Activated T-helper 1 cell treated with Interleukin-2 at 50 U/mL for 16 hours (primary cell): ENCODE measurements around the gene NSD2.
A peak's percentile ranks its signal among the peaks of the same experiment; 100 is the strongest.
"Not testable (repeated sequence)": the region's sequence is repeated elsewhere in the genome, so short reads cannot be mapped to it uniquely, and the experiment has no call there.

ENCODE experiments used
- DNase-seq: peaks from one replicate; pipeline ENCODE4 v3.0.0-alpha.2; 2020; ENCODE audit warnings: low read depth

The NSD2 gene

GRCh38 chr4:1870578-1871443 is at the start of gene NSD2:
Gene NSD2 (plus strand): TSS chr4:1871393. CDS start chr4:1900655, 29,262 bp downstream.
- peak; percentile 87 for DNase-seq

- no peak for DNase-seq
These were observed 49.3 kb upstream of the NSD2 start for GRCh38 chr4:1821679-1822567.

- no peak for DNase-seq
These were observed 48.3 kb upstream of the NSD2 start for GRCh38 chr4:1822568-1823544.

GRCh38 chr4:1823545-1823932 is 47.7 kb upstream of the NSD2 start:
- no peak for DNase-seq

- DNase-seq, result no peak
These were observed 46.4 kb upstream of the NSD2 start for GRCh38 chr4:1824746-1825145.

- DNase-seq, result no peak
These were observed 45.9 kb upstream of the NSD2 start for GRCh38 chr4:1825326-1825725.

GRCh38 chr4:1826531-1827350 is 44.5 kb upstream of the NSD2 start:
- DNase-seq, result no peak

GRCh38 chr4:1830234-1830633 is 41.0 kb upstream of the NSD2 start:
- DNase-seq, result no peak

GRCh38 chr4:1830642-1831228 is 40.5 kb upstream of the NSD2 start:
- DNase-seq, result no peak

- no peak for DNase-seq
These were observed 39.9 kb upstream of the NSD2 start for GRCh38 chr4:1831331-1831730.

- DNase-seq, result no peak
These were observed 38.5 kb upstream of the NSD2 start for GRCh38 chr4:1832690-1833089.

- DNase-seq, result no peak
These were observed 37.7 kb upstream of the NSD2 start for GRCh38 chr4:1833307-1834046.

- DNase-seq, result no peak
These were observed 37.0 kb upstream of the NSD2 start for GRCh38 chr4:1834047-1834775.

GRCh38 chr4:1835836-1836235 is 35.4 kb upstream of the NSD2 start:
- DNase-seq, result not testable (repeated sequence)

GRCh38 chr4:1836650-1837049 is 34.5 kb upstream of the NSD2 start:
- no peak for DNase-seq

GRCh38 chr4:1837069-1837468 is 34.1 kb upstream of the NSD2 start:
- no peak for DNase-seq

GRCh38 chr4:1839282-1839681 is 31.9 kb upstream of the NSD2 start:
- DNase-seq, result no peak

- DNase-seq, result no peak
These were observed 29.8 kb upstream of the NSD2 start for GRCh38 chr4:1841201-1841886.

GRCh38 chr4:1841887-1842210 is 29.3 kb upstream of the NSD2 start:
- no peak for DNase-seq
